Measurements from ENCODE around the gene CTSG.

- TF ChIP-seq CTCF (IDR thresholded peaks at IDR 0.05) = no peak
- no peak for TF ChIP-seq POLR2AphosphoS5 (IDR thresholded peaks at IDR 0.05)
- no peak for TF ChIP-seq POLR2A (IDR thresholded peaks at IDR 0.05)
- no peak for TF ChIP-seq EP300 (IDR thresholded peaks at IDR 0.05)
Measured at GRCh38 chr14:24607635-24608514, 31.8 kb upstream of the CTSG start.
